ENCODE data around the gene SETD1B. TPM values are rescaled to one million over a fixed set of nuclear protein-coding genes. Genes with fewer than 3 reads are reported as not detected.

The SETD1B gene
- total RNA-seq, 1 donor from 2014 or later, result 19.4 TPM

GRCh38 chr12:121799156-121799841, 4.5 kb upstream of the SETD1B start:
- no peak for DNase-seq (ENCODE audit: low spot score)
- no peak for TF ChIP-seq CTCF (IDR thresholded peaks at IDR 0.05)
- no peaks in the 10 kb centered on the region for H3K27me3 Mint-ChIP-seq (ENCODE audit: low read depth)
- peaks cover 56% of the 10 kb centered on the region for H3K4me1 Mint-ChIP-seq (ENCODE audit: low read depth)
- H3K9me3 Mint-ChIP-seq (ENCODE audit: low read depth), result no peaks in the 10 kb centered on the region
- H3K36me3 Mint-ChIP-seq (ENCODE audit: low read depth), result peaks cover 5% of the 10 kb centered on the region
- peak overlapping the region; percentile 79 for H3K4me3 Mint-ChIP-seq (ENCODE audit: unreplicated experiment)
- H3K27ac Mint-ChIP-seq (ENCODE audit: unreplicated experiment), result peak overlapping the region; percentile 99

GRCh38 chr12:121799842-121800693, 3.7 kb upstream of the SETD1B start:
- H3K27ac Mint-ChIP-seq (ENCODE audit: unreplicated experiment), result peak overlapping the region; percentile 97
- TF ChIP-seq CTCF (IDR thresholded peaks at IDR 0.05), result peak; percentile 10
- DNase-seq (ENCODE audit: low spot score), result no peak
- H3K27me3 Mint-ChIP-seq (ENCODE audit: low read depth), result no peaks in the 10 kb centered on the region
- peaks cover 48% of the 10 kb centered on the region for H3K4me1 Mint-ChIP-seq (ENCODE audit: low read depth)
- peaks cover 4% of the 10 kb centered on the region for H3K36me3 Mint-ChIP-seq (ENCODE audit: low read depth)
- H3K4me3 Mint-ChIP-seq (ENCODE audit: unreplicated experiment), result peak overlapping the region; percentile 79
- no peaks in the 10 kb centered on the region for H3K9me3 Mint-ChIP-seq (ENCODE audit: low read depth)

- H3K9me3 Mint-ChIP-seq (ENCODE audit: low read depth), result no peaks in the 10 kb centered on the region
Measured at GRCh38 chr12:121800694-121801594, 2.9 kb upstream of the SETD1B start.

GRCh38 chr12:121801595-121802484, 2.0 kb upstream of the SETD1B start:
- H3K4me3 Mint-ChIP-seq (ENCODE audit: unreplicated experiment), result peak overlapping the region; percentile 78
- no peak for DNase-seq (ENCODE audit: low spot score)
- H3K36me3 Mint-ChIP-seq (ENCODE audit: low read depth), result peaks cover 4% of the 10 kb centered on the region
- H3K27ac Mint-ChIP-seq (ENCODE audit: unreplicated experiment), result peak overlapping the region; percentile 100
- H3K9me3 Mint-ChIP-seq (ENCODE audit: low read depth), result no peaks in the 10 kb centered on the region
- peaks cover 48% of the 10 kb centered on the region for H3K4me1 Mint-ChIP-seq (ENCODE audit: low read depth)
- TF ChIP-seq CTCF (IDR thresholded peaks at IDR 0.05), result no peak
- no peaks in the 10 kb centered on the region for H3K27me3 Mint-ChIP-seq (ENCODE audit: low read depth)

More at GRCh38 chr12:121800694-121801594, 2.9 kb upstream of the SETD1B start:
- Mint-ChIP-seq H3K27ac (ENCODE audit: unreplicated experiment) (peak overlapping the region; percentile 100), H3K36me3 (ENCODE audit: low read depth) (peaks cover 4% of the 10 kb centered on the region), H3K4me3 (ENCODE audit: unreplicated experiment) (peak overlapping the region; percentile 78), H3K4me1 (ENCODE audit: low read depth) (peaks cover 48% of the 10 kb centered on the region), H3K27me3 (ENCODE audit: low read depth) (no peaks in the 10 kb centered on the region)
- DNase-seq (ENCODE audit: low spot score), result no peak
- no peak for TF ChIP-seq CTCF (IDR thresholded peaks at IDR 0.05)

Data from chondrocyte (in vitro differentiated cells).